ENCODE data around the gene DOK6.

DNA sequence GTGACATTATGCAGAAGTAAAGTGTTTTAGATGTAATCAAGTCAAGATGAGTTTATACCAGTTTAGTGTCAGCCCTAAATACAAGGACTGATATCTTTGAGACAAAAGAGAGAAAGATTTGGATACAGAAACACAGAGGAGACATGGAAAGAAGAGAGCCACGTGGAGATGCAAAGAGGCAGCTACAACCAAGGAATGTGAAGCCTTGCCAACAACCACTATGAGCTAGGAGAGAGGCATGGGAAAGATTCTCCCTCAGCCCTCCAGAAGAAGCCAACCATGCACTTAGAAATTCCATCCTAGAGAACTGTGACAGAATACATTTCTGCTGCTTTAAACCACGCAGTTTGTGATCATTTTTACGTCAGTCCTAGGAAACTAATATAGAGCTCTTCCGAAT, 217.2 kb downstream of the DOK6 start:
- no peak for TF ChIP-seq POLR2A (IDR thresholded peaks at IDR 0.05; ENCODE audit: low read length)
- TF ChIP-seq GATA1 (IDR thresholded peaks at IDR 0.05; ENCODE audit: low read depth, low read length) = no peak

All from erythroblast (primary cell).